ENCODE results near the gene KREMEN1.
"Not testable (repeated sequence)": the region's sequence is repeated elsewhere in the genome, so short reads cannot be mapped to it uniquely, and the experiment has no call there.

The KREMEN1 gene, protein sequence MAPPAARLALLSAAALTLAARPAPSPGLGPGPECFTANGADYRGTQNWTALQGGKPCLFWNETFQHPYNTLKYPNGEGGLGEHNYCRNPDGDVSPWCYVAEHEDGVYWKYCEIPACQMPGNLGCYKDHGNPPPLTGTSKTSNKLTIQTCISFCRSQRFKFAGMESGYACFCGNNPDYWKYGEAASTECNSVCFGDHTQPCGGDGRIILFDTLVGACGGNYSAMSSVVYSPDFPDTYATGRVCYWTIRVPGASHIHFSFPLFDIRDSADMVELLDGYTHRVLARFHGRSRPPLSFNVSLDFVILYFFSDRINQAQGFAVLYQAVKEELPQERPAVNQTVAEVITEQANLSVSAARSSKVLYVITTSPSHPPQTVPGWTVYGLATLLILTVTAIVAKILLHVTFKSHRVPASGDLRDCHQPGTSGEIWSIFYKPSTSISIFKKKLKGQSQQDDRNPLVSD

DNA sequence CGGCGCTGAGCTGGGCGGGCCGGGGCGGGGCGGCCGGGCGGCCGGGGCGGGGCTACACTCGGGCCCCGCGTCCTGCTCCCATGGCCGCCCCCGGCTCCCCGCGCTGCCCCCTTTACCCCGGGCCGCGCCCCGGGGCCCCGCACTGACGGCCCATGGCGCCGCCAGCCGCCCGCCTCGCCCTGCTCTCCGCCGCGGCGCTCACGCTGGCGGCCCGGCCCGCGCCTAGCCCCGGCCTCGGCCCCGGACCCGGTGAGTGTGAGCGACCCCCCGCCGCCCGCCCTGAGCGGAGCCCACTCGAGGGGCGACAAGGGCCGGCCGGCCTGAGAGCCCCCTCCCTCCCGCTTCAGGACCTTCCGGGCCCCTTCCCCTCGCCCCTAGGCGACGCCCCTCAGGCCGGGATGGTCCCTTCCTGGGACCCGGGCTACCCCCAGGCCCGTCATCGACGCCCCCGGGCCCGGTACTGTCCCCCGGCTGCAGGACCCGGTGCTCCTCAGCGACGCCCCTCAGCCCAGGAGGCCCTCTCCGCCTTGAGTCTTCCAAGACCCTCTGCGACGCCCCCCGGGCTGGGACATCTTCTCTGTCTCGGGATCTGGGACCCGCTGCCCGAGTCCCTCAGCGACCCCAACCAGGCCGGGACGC, at the start of gene KREMEN1:
TSS of gene KREMEN1 (plus strand) at position 57 of the 639 bp plus-strand sequence. CDS start at position 153, 96 bp downstream.
- no peak for DNase-seq

DNA sequence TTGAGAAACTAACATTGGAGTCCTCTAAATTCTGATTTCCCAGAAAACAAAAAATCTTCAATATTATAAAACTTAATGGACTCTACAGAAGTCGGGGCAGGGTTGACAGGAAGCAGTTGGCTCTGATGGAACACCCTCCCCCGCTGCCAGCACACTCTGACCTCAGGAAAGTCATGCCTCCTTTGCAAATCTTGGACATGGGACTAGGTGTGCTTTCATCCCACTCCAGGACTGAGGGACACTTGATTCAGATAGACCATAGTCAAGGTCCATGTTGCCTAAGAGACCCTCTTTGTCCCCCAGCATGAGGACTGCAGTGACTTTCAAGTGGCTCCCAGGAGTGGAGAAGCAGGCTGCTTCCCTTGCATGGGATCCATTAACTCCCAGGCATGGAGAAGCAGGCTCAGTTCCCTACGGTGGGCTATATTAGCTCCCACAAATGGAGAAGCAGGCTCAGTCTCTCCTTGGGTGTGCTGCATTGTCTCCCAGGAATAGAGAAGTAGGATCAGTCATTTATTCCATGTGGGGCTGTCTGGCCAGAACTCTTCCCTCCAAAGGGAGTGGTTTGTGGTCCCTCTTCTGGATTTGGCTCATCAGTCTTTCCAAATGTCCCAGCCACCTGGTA, 49.6 kb upstream of the KREMEN1 start:
- no peak for DNase-seq

DNA sequence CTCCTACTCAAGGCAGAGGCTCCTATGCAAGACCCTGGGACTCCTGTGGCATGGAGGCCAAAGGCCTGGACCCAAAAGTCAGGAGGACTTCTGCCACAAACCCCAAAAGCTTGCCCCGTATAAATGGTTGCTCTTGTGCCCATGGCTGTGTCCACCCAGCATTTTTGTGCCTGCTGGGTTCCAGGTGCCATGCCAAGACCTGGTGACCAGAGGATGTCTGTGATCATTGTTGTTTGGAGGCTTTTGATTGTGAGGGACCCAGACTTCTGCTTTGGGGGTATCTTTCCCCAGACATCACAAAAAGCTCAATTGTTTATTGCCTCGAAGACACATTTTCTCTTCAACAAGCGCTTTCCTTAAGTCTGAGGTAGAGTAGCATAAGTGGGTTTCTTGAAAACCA, 46.3 kb upstream of the KREMEN1 start:
- DNase-seq, result no peak

DNA sequence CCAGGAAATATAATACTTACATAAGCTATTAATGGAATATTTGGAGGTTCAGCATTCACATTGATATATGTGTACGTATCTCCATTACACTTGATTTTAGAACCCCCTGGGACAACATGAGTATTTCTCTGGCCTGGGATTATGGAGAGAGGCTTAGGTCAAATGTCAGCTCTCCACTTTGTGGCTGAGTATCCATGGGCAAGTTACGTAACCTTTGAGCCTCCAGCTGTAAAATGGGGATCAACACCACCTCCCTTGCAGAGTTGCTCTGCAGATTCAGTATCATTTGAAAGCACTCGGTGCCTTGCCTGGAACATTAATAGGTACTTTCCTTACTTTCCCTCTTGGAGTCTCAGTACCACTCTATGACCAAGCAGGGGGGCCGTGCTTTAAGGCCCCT, 44.4 kb upstream of the KREMEN1 start:
- DNase-seq, result no peak

DNA sequence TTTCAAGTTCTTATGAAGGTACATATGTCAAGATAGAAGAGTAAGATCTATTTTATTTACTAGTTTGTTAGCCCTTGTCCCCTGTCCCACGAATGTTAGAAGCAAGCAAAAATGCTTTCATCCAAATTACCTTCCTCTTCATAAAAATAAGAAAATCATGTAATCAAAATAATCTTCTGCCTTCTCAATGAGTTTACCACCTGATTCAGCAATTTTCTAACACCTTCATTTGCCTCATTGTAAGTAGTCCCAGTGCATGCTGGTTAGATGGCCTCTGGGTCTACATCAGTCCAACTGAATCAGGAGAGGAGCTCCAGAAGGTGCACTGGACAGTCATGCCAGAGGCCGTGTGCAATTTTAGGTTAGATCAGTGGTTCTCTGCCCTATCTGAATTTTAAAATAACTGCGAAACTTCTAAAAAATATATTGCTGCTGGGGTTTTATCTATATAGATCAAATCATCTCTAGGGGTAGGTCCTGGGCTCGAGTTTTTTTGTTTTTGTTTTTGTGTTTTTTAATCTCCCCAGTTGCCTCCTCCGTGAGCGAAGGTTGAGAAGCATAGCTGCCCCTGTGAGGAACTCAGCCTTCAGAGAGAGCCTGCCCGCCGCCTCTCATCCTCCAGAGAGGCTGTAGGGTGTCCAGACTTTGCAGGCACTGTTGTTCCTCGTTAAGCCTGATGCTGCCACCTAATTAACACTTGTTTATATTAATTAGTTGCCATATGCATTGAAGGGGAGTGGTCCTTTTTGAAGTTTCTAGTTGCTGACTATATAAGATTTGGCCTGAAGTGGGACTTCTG, 43.4 kb upstream of the KREMEN1 start:
- DNase-seq, result no peak

DNA sequence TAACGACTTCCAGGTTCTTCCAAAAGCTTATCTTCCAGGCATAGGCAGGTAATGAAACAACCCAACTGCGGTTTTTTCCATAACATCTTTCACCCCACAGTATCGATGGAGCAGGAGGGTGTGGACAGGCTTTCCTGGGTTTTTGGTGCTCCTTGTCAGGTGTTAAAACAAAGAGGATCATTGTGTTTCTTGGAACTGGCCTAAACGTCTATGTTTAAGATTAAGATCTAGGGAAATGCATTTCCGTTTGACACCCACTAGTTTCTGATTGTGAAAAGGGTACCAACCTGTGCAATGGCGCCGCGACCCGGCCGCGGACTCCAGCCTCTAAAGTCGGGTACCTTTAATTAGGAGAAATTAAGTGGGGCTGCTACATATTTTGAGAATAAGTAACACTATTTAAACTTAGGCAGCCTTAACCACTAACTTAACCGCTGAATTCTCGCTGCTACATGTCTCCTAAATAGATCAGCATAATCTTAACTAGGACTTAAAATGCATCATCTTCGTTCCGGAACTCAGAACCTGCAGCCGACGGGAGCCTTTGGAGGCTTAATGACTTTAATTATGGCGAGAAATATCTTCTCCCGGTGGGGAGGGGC, 42.7 kb upstream of the KREMEN1 start:
- no peak for DNase-seq

DNA sequence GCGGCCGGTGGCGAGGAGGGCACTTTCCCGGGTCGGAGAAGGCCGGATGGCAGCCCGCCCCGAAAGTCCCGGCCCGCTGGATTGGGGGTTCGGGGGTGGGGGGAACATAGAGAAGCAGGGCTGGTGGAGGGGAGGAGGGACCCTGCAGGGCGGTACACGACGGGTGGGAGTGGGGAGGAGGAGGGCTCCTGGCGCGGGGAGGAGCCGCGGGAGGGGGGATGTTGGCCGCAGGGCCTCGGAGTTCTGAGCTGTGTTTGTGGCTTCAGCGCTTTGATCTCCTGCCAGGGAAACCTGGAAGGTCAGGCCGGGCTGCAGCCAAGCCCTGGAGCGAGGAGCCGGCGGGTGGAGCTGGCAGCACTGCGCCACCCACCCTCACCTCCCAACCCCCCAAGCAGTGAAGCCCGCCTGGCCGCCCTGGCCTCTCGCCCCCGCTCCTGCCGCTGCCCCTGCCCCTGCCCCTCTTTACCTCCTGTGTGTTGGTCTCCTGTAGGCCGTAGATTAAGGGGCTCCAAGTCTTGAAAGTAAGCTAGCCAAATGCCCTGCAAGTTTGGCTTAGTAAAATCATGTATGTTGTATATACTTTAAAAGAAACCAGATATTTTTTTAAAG, 42.1 kb upstream of the KREMEN1 start:
- no peak for DNase-seq

DNA sequence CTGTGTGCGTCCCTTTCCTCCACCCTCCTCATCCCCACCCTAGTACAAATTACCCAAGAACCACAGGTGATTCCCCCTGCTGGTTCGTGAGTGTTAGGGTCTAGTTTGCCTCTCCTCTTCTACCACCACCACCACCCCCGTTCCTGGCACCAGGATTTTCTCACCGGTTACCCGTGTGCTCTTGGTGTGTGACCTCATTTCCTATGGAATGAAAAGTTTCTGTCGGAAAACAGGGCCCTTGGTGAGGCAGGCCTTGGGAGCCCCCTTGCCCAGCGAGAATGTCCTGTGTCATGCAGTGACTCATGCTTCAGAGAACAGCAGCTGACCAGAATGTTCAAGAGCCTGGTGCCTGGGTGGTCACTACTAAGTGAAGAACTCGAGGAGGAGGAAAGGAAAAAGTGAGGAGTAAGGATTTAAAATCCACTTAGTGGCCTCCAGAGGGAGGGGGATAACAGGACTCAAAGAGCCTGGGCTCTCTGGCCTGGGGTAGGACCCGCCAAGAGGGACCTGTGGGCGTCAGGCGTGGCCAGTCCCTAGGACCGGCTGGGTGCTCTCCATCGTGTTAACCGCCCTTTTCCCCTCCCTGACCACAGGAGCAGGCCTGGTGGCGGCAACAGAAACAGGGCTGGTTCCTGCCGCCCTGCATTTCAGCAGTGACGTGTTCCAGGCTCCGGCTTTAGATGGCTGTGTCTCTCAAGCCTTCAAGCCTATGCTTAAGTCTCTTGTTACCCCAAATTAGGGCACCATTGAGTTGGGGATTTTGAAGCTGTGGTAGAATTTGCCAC, 41.4 kb upstream of the KREMEN1 start:
- no peak for DNase-seq

DNA sequence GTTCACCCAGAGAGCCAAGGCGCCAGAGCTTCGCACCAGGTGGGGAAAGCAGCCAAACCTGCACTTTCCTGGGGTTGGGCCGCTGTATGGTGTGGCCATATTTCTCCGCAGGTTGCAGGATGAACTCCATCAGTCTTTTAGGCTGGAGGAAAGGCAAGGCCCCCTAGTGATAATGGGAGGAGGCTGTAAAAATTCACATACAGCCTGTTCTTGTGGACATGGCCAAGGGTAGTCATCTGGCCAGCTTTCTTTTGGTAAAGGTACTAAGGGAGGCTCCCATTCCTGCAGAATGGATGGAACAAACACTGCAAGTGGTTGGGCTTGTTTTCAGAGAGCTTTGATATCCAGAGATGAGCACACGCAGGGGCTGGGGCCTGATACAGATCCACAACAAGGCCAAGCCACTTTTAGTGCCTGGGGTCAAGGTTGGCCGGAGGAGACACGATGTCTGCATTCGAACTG, 40.8 kb upstream of the KREMEN1 start:
- DNase-seq, result no peak

DNA sequence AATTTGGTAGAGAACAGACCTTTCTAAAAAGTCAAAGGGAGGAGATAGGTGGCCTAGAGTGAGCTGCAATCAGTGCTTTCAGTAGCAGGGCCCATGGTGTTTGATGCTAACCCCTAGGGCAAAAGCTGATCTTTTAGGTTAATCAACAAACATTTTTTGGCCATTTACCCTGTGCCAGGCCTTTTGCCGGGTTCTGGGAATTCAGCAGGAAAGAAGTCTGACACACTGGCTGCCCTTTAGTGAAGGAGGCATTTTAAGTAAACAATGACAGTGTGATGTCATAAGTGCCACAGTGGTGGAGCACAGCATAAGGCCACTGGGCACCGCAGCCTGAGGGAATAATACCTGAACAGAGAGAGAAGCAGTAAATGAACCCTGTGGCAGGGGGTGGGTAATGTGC, 40.3 kb upstream of the KREMEN1 start:
- DNase-seq, result no peak

DNA sequence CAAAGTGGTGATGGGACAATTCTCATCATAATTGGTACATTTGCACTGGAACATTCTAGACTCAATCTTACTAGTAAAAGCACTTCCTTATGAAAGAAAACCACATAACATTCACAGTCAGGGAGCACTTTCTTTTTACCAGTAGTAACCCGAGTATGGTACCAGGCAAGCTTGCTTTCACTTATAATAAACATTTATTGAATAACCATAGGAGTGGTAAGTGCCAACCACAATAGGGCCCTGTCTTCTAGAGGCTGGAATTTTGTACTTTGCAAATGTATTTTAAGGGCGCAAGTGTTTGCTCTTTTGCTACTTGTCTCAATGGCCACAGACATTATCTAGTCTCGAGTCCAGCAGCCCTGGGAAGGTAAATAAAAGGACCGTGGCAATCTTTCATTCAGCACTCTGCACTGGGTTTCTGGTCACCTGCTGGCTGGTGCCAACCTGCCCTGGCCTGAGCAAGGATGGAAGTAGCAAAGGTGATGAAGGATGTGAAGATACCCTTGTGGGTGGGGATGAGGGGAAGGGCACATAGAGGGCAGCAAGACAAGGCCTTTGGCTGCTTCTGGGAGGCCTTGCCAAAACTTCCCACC, 35.4 kb upstream of the KREMEN1 start:
- no peak for DNase-seq

DNA sequence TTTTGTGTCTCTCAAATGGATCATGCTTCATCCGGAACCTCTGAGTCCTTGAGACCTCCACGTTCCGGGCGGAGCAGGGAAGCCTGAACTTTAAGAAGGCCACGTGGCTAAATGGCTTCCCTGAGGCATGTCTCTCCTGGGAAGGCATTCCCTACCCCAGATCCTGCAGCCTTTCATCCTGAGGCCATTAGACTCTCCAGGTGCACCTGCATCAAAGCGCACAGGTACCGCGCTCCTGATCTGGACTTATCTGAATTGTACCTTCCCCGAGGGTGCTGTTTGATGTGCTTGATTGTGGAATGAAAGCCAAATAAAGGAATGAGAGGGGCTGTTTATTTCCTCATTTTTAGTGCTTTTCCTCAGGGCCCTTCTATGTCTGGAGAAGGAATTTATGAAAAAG, 33.7 kb upstream of the KREMEN1 start:
- no peak for DNase-seq

DNA sequence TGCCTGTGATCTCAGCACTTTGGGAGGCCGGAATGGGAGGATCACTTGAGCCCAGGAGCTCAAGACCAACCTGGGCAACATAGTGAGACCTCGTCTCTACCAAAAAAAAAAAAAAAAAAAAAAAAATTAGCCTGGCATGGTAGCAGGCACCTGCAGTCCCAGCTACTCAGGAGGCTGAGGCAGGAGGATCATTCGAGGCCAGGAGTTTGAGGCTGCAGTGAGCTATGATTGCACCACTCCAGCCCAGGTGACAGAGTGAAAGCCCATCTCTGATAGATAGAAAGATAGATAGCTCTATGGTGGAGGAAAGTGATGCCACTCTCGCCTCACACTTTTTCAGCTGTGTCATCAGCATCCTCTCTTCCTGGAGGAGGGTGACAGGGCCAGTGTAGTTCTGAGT, 33.2 kb upstream of the KREMEN1 start:
- not testable (repeated sequence) for DNase-seq

DNA sequence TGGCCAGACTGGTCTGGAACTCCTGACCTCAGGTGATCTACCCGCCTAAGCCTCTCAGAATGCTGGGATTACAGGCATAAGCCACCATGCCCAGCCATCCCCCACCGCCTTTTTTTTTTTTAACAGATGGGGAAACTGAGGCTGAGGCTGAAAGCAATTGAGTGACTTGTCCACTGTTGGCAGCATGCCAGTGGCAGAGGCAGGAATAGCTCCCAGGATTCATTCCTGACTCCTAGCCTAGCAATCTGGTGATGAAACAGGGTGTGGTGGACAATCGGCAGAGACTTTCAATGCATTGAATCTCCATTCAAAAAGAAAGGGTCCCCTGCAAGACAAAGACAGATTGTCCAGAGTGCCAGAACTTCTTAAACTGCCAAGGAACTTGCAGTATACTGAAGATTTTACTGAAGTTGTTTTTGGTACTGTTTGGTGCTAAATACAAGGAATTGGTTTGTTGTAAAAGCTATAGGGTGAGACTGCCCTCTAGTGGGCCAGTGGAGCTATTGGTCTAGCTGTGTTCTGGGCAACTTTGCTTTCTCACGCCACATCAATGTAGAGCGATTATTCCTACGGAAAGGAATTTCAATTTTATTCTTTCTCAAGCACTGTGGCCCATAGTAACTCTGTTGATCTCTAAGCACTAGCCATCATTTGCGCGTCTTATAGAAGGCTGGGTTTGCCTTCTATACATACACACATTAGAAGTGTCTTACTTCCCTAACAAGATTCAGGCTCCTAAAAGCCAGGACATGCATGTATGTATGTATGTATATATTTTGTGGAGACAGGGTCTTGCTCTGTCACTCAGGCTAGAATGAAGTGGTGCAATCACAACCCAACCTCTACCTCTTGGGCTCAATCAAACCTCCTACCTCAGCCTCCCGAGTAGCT, 32.2 kb upstream of the KREMEN1 start:
- peak; percentile 54 for DNase-seq

DNA sequence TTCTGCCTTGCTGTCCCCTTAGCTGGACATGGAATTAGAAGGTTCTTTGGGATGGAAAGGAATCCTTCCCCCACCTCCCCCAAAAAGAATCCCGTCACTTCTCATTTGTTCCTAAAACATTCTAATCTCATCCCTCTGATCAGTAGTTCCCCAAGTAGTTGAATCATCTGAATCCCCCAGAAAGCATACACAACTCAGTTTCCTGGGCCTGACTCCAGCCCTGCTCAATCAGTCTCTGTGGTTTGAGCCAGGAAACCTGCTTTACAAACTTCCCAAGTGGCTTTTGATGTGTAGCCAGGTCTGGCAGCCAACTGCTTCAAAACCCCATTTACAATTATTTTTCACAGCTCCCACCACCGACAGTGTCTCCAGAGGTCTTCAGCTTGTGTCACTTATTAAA, 31.4 kb upstream of the KREMEN1 start:
- no peak for DNase-seq

DNA sequence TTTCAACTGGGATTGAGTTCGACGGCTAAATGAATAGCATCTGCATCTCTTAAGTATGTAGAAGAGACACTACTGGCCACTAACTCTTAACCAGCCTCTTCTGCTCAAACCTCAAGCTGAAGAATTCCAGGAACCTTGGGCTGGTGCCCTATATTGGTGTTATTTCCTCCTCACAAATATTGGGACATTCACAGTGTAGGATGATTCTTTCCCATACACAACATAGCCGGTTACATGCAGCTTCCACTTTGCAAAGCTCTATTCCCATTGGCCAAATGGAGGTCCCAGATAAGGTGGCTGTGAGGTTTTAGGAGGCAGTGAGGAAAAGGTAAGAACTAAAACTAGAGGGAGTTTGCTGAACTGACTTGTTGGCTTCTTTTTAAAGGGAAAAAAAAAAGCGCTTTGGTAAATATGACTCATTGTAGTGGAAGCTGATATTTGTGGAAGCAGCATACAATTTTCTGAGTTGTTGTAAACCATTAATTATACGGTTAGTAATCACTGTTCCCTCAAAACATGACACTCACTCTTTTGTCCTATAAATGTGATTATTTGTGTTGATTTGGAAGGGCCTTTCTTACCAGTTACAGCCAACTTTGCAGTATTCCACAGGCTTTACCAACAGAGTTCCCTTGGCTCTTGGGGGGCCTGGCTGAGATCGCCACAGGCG, 28.8 kb upstream of the KREMEN1 start:
- no peak for DNase-seq

DNA sequence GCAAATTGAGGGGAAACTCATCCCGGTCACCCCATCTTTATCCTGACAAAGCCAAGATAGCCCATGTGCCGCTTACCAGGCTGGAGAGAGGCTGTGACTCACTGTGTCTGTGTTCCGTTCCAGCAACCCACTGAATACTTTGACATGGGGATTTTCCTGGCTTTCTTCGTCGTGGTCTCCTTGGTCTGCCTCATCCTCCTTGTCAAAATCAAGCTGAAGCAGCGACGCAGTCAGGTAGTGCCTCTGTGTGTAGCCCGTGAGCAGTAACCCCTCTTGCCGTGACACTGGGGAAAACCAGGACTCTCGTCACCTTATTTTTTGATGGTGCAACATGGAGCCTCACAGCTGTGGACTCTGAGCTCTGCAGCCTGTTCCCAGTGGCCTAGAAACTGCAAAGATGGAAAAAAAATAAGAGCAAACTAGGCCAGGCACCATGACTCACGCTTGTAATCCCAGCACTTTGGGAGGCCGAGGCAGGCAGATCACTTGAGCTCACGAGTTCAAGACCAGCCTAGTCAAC, 28.1 kb upstream of the KREMEN1 start:
- no peak for DNase-seq

DNA sequence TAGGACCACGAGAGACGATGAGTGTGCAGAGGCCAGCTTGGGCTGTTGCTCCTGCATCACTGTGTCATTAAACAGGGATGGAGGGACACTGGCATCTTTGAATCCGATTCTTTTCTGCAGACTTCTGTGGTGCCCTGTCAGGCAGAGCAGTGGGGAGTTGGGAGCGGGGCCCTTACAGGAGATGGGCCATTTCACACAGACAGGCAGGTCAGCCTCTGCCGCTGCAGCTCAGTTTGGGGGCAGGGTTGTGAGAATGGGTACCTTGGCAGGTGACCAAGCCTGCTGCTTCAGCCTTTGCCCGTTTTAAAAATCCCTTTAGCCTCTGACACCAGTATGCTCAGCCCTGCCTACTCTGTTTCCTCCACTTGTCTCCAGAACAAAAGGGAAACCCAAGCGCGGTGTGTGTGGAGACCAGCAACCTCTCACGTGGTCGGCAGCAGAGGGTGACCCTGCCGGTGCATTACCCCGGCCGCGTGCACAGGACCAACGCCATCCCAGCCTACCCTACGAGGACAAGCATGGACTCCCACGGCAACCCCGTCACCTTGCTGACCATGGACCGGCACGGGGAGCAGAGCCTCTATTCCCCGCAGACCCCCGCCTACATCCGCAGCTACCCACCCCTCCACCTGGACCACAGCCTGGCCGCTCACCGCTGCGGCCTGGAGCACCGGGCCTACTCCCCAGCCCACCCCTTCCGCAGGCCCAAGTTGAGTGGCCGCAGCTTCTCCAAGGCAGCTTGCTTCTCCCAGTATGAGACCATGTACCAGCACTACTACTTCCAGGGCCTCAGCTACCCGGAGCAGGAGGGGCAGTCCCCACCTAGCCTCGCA, 23.8 kb upstream of the KREMEN1 start:
- DNase-seq, result no peak
